PC-9 (cell line): ENCODE data around the gene XCR1. TPM values are rescaled to one million over a fixed set of nuclear protein-coding genes. Genes with fewer than 3 reads are reported as not detected.

ENCODE experiments used
- BruUV-seq: library from RNA; stranded (reverse); fragments of 400-500 nt; replicated peaks from 2 replicates; lab custom pipeline; 2021; lab: Mats Ljungman, UMichigan
- CTCF ChIA-PET: fragments of 300-600 bp; sonication (Branson Sonifier 250); formaldehyde crosslinking; loops from one replicate; lab custom pipeline; 2022; ENCODE audit warnings: antibody characterized with exemption; lab: Charles Lee
- POLR2A ChIA-PET: fragments of 300-600 bp; sonication (Branson Sonifier 250); formaldehyde crosslinking; loops from one replicate; lab custom pipeline; 2022; ENCODE audit warnings: antibody characterized with exemption; ENCODE audit not compliant: unreplicated experiment; lab: Charles Lee
- DNase-seq, 2 experiments: peaks; one replicate each; pipeline versions ENCODE4 v3.0.0 to v3.0.0-alpha.2; 2015 to 2022; ENCODE audit warnings: mixed read lengths in 1 of 2
- H2AFZ ChIP-seq: fragments of 200-600 bp; sonication (generic); 2 replicates; pipeline ENCODE4 v1.8.1; 2017; ENCODE audit warnings: antibody characterized with exemption
- H3F3A ChIP-seq: fragments of 200-600 bp; sonication (generic); 2 replicates; pipeline ENCODE4 v1.8.1; 2017; ENCODE audit warnings: antibody characterized with exemption, mild to moderate bottlenecking, low read depth; ENCODE audit not compliant: insufficient read depth
- H3K27ac ChIP-seq: fragments of 200-600 bp; sonication (generic); 2 replicates; pipeline ENCODE4 v1.6.1; 2016; ENCODE audit warnings: mixed run types
- H3K27me3 ChIP-seq: fragments of 200-600 bp; sonication (generic); 2 replicates; pipeline ENCODE4 v1.6.1; 2016; ENCODE audit warnings: low read depth, mixed run types; ENCODE audit not compliant: insufficient read depth
- H3K36me3 ChIP-seq: fragments of 200-600 bp; sonication (generic); 2 replicates; pipeline ENCODE4 v1.6.1; 2016; ENCODE audit warnings: low read depth, mixed run types
- H3K4me1 ChIP-seq: fragments of 200-600 bp; sonication (generic); replicated peaks from 2 replicates; pipeline ENCODE4 v1.6.1; 2016; ENCODE audit warnings: mixed run types; ENCODE audit not compliant: insufficient read depth
- H3K4me2 ChIP-seq: fragments of 200-600 bp; sonication (generic); 2 replicates; pipeline ENCODE4 v1.6.1; 2017; ENCODE audit warnings: mixed run types
- H3K4me3 ChIP-seq: fragments of 200-600 bp; sonication (generic); 2 replicates; pipeline ENCODE4 v1.6.1; 2016; ENCODE audit warnings: mixed run types
- H3K79me2 ChIP-seq: fragments of 200-600 bp; sonication (generic); 2 replicates; pipeline ENCODE4 v1.6.1; 2017; ENCODE audit warnings: low read depth, mixed run types
- H3K9me2 ChIP-seq: fragments of 200-600 bp; sonication (generic); 2 replicates; pipeline ENCODE4 v1.8.1; 2017; ENCODE audit warnings: mild to moderate bottlenecking; ENCODE audit not compliant: insufficient read depth
- H3K9me3 ChIP-seq: fragments of 200-600 bp; sonication (generic); 2 replicates; pipeline ENCODE4 v1.8.1; 2016; ENCODE audit warnings: low read depth; ENCODE audit not compliant: insufficient read depth
- H4K20me1 ChIP-seq: fragments of 200-600 bp; sonication (generic); 2 replicates; pipeline ENCODE4 v1.8.1; 2017; ENCODE audit not compliant: insufficient read depth
- EZH2 ChIP-seq: fragments of 200-600 bp; sonication (generic); IDR thresholded peaks from 2 replicates; pipeline ENCODE4 v1.8.0; 2017; ENCODE audit warnings: antibody characterized with exemption, low read depth
- intact Hi-C: fragments of 100-400 bp; cut with micrococcal nuclease; formaldehyde crosslinking; loops from one replicate; pipeline ENCODE4 v1.10.0; 2022; ENCODE audit not compliant: unreplicated experiment
- total RNA-seq: library from RNA; stranded (reverse); gene quantifications from 2 replicates; pipeline ENCODE4 v1.2.3, GENCODE V29; 2021
- TF ChIP-seq, protein P1 (sequence below): fragments of 200-600 bp; sonication (generic); conservative IDR thresholded peaks from 2 replicates; pipeline ENCODE4 v1.6.1; 2017; ENCODE audit warnings: mixed run types, antibody characterized with exemption, mild to moderate bottlenecking, moderate library complexity

XCR1 gene
- total RNA-seq, 1 experiment from 2014 or later: 0.13 TPM

DNA sequence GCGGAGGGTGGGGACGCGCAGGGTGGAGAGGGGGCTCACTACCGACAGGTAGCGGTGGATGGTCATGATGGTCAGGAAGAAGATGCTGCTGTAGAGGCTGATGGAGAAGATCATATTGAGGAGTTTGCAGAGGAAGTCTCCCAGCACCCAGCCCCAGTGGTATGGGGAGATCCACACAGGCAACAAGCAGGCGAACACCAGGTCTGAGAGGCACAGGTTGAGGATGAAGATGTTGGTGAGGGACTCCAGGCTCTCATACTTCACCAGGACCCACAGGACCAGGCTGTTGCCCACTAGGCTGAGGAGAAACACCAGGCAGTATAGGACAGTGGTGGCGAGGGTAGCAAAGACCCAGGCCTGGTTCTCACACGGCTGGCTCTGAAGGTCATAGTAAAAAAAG lies 5.8 kb downstream of the XCR1 start:
- Histone ChIP-seq H3K9me2 (no peaks in the 10 kb centered on the region; the same call in 1 of the 2 replicates), H3K4me2 (no peak overlapping the region), H3K27me3 (no peaks in the 10 kb centered on the region), H3K27ac (no peak overlapping the region), H3K4me1 (no peaks in the 10 kb centered on the region), H3K79me2 (no peaks in the 10 kb centered on the region), H3K9me3 (no peaks in the 10 kb centered on the region), H2AFZ (no peak overlapping the region), H3K36me3 (no peaks in the 10 kb centered on the region), H4K20me1 (no peaks in the 10 kb centered on the region), H3F3A (no peaks in the 10 kb centered on the region), H3K4me3 (no peak overlapping the region)
- ChIA-PET CTCF (no interaction called here), POLR2A (no interaction called here)
- intact Hi-C loops: no loop called here
- TF ChIP-seq, protein P1, sequence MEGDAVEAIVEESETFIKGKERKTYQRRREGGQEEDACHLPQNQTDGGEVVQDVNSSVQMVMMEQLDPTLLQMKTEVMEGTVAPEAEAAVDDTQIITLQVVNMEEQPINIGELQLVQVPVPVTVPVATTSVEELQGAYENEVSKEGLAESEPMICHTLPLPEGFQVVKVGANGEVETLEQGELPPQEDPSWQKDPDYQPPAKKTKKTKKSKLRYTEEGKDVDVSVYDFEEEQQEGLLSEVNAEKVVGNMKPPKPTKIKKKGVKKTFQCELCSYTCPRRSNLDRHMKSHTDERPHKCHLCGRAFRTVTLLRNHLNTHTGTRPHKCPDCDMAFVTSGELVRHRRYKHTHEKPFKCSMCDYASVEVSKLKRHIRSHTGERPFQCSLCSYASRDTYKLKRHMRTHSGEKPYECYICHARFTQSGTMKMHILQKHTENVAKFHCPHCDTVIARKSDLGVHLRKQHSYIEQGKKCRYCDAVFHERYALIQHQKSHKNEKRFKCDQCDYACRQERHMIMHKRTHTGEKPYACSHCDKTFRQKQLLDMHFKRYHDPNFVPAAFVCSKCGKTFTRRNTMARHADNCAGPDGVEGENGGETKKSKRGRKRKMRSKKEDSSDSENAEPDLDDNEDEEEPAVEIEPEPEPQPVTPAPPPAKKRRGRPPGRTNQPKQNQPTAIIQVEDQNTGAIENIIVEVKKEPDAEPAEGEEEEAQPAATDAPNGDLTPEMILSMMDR: no peak
- no peak for TF ChIP-seq EZH2
- DNase-seq: no peak
- no TSS peak for BruUV-seq

DNA sequence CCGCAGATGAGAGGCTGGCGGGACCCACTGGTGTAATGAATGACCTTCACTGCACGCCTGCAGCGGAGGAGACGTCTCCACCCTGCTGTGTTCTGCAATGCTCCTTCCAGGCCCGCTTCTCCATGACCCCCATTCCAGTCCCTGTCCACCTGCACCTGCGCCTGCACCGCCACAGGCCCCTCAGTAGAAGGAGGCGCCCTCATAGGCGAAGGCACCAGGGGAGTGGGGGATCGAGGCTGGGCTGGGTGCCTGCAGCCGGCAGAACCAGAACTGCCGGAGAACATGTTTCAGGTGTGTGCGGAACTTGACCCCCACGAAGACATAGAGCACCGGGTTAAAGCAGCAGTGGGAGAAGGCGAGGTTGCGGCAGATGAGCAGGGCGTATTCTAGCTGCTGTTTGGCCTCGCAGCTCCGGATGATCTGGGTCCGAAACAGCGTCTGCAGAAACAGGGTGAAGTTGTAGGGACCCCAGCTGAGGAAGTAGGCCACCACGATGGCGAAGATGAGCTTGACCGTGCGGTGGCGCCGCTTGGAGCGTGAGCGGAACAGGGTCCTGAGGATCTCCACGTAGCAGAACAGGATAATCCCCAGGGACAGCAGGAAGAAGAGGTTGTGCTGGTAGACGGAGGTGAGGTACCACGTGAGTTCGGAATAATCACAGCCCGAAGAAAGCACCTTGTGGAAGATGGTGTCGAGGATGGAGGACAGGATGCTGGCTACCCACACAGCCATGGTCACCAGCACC lies 6.3 kb downstream of the XCR1 start:
- no peak for TF ChIP-seq EZH2
- TF ChIP-seq, protein P1: no peak
- Histone ChIP-seq H3K9me3 (no peaks in the 10 kb centered on the region), H3K4me3 (no peak overlapping the region), H3K27me3 (no peaks in the 10 kb centered on the region), H2AFZ (no peak overlapping the region), H3K36me3 (no peaks in the 10 kb centered on the region), H3K9me2 (no peaks in the 10 kb centered on the region; the same call in 1 of the 2 replicates), H4K20me1 (no peaks in the 10 kb centered on the region), H3K27ac (no peak overlapping the region), H3K4me2 (no peak overlapping the region), H3K4me1 (no peaks in the 10 kb centered on the region), H3F3A (no peaks in the 10 kb centered on the region), H3K79me2 (no peaks in the 10 kb centered on the region)
- POLR2A ChIA-PET: no interaction called here
- CTCF ChIA-PET: no interaction called here
- intact Hi-C loops: no loop called here
- BruUV-seq: no TSS peak
- DNase-seq: no peak

DNA sequence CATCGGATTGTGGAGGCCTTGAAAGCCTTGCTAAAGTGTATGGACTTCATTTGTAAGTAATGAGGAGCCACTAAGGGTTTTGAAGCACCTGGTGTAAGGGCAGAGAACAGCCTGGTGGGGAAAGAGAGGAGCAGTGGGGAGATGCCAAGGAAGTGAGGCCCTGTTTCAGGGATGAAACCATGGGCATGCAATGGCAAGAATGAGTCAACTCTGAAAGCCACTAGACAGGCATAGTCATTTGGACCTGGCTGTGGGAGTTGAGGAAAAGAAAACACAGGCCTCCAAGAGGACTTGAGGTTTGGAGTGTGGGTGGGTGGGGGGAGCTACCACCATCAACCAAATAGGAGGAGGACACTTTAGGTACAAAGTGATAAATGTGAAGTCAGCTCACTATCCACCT lies 7.6 kb downstream of the XCR1 start:
- Histone ChIP-seq H3K36me3 (no peaks in the 10 kb centered on the region), H2AFZ (no peak overlapping the region), H3K9me3 (no peaks in the 10 kb centered on the region), H3K9me2 (no peaks in the 10 kb centered on the region), H3K27me3 (no peaks in the 10 kb centered on the region), H3F3A (no peaks in the 10 kb centered on the region), H3K4me2 (no peak overlapping the region), H3K79me2 (no peaks in the 10 kb centered on the region), H3K4me1 (no peaks in the 10 kb centered on the region), H3K4me3 (no peak overlapping the region), H4K20me1 (no peaks in the 10 kb centered on the region), H3K27ac (no peak overlapping the region)
- POLR2A ChIA-PET: no interaction called here
- TF ChIP-seq, protein P1: no peak
- no peak for TF ChIP-seq EZH2
- intact Hi-C loops: no loop called here
- no TSS peak for BruUV-seq
- DNase-seq: no peak
- CTCF ChIA-PET: no interaction called here
